ENCODE data around the gene ARHGAP15. TPM values are rescaled to one million over a fixed set of nuclear protein-coding genes. Genes with fewer than 3 reads are reported as not detected.

The ARHGAP15 gene
- total and polyA plus RNA-seq, 12 donors, result 4.7 to 33.8 (median 10.4) TPM

GRCh38 chr2:143762176-143762928, 633.1 kb downstream of the ARHGAP15 start:
- Histone ChIP-seq H3K27me3 (no peaks in the 10 kb centered on the region), H3K27ac (no peak overlapping the region), H3K9me3 (replicated peaks in 1 of 3) (no peaks in the 10 kb centered on the region), H3K36me3 (replicated peaks in 1 of 2) (no peaks in the 10 kb centered on the region), H3K4me3 (no peak overlapping the region), H3K4me1 (replicated peaks in 1 of 2) (no peaks in the 10 kb centered on the region)
- DNase-seq, result no peak
- intact Hi-C loops (cut with DNase I), result no loop called here
- 86 to 91% (median 88%) methylated on average over 3 of the region's 3 CpGs for WGBS, 4 donors
- no peak for TF ChIP-seq POLR2A (IDR thresholded peaks at IDR 0.05)
- TF ChIP-seq CTCF (IDR thresholded peaks at IDR 0.05), result no peak

GRCh38 chr2:143764261-143764660, 635.0 kb downstream of the ARHGAP15 start:
- H3K36me3 ChIP-seq (replicated peaks in 1 of 2), result no peaks in the 10 kb centered on the region
- H3K27ac ChIP-seq, result no peak overlapping the region
- H3K9me3 ChIP-seq (replicated peaks in 1 of 3), result no peaks in the 10 kb centered on the region
- WGBS, 4 donors, result 63 to 67% (median 65%) methylated on average over 4 of the region's 4 CpGs
- no peak for DNase-seq
- TF ChIP-seq POLR2A (IDR thresholded peaks at IDR 0.05), result no peak
- no peak for TF ChIP-seq CTCF (IDR thresholded peaks at IDR 0.05)
- H3K4me1 ChIP-seq (replicated peaks in 1 of 2), result no peaks in the 10 kb centered on the region
- H3K4me3 ChIP-seq, result no peak overlapping the region
- intact Hi-C loops (cut with DNase I), result no loop called here
- no peaks in the 10 kb centered on the region for H3K27me3 ChIP-seq

- TF ChIP-seq POLR2A (IDR thresholded peaks at IDR 0.05) (no peak), CTCF (IDR thresholded peaks at IDR 0.05) (no peak)
- H3K9me3 ChIP-seq (replicated peaks in 1 of 3), result no peaks in the 10 kb centered on the region
- H3K4me3 ChIP-seq, result no peak overlapping the region
- no peaks in the 10 kb centered on the region for H3K4me1 ChIP-seq (replicated peaks in 1 of 2)
- no peaks in the 10 kb centered on the region for H3K27me3 ChIP-seq
- intact Hi-C loops (cut with DNase I), result no loop called here
- no peak for DNase-seq
- no peaks in the 10 kb centered on the region for H3K36me3 ChIP-seq (replicated peaks in 1 of 2)
- no peak overlapping the region for H3K27ac ChIP-seq
Measured at GRCh38 chr2:143764706-143765105, 635.5 kb downstream of the ARHGAP15 start.

GRCh38 chr2:143768991-143769390, 639.8 kb downstream of the ARHGAP15 start:
- intact Hi-C loops (cut with DNase I), result no loop called here
- H3K4me3 ChIP-seq, result no peak overlapping the region
- no peaks in the 10 kb centered on the region for H3K4me1 ChIP-seq (replicated peaks in 1 of 2)
- no peaks in the 10 kb centered on the region for H3K36me3 ChIP-seq (replicated peaks in 1 of 2)
- 67 to 76% (median 72%) methylated on average over 1 of the region's 1 CpG for WGBS, 4 donors
- TF ChIP-seq CTCF (IDR thresholded peaks at IDR 0.05) (no peak), POLR2A (IDR thresholded peaks at IDR 0.05) (no peak)
- no peaks in the 10 kb centered on the region for H3K27me3 ChIP-seq
- H3K27ac ChIP-seq, result no peak overlapping the region
- DNase-seq, result no peak
- no peaks in the 10 kb centered on the region for H3K9me3 ChIP-seq (replicated peaks in 1 of 3)

All from adrenal gland (tissue), 12 donors.